PC-3 (cell line): ENCODE measurements around the gene PCNT.

Experiments
- CTCF ChIP-seq: fragments of 300-600 bp; sonication (generic); conservative IDR thresholded peaks from 2 replicates; pipeline ENCODE4 v1.5.1; 2017; ENCODE audit warnings: antibody characterized with exemption, low read depth, mild to moderate bottlenecking, low read length
- EZH2 ChIP-seq: fragments of 300-600 bp; sonication (generic); IDR thresholded peaks from one replicate; pipeline ENCODE4 v1.6.1; 2017; ENCODE audit warnings: antibody characterized with exemption, mild to moderate bottlenecking, low read length; ENCODE audit not compliant: unreplicated experiment

- TF ChIP-seq CTCF, result no peak
- TF ChIP-seq EZH2, result no peak
Measured at GRCh38 chr21:46329796-46330195, 5.8 kb downstream of the PCNT start.
